HG03342 (cell line): Measurements from ENCODE around the gene ATP6V1A.
A peak's percentile ranks its signal among the peaks of the same experiment; 100 is the strongest.

ENCODE experiments used
- ATAC-seq: cut with Tn5 transposase; IDR thresholded peaks from one replicate; pipeline ENCODE4 v1.9.1; 2021; ENCODE audit warnings: mild to moderate bottlenecking, moderate library complexity; ENCODE audit not compliant: unreplicated experiment

The ATP6V1A gene

DNA sequence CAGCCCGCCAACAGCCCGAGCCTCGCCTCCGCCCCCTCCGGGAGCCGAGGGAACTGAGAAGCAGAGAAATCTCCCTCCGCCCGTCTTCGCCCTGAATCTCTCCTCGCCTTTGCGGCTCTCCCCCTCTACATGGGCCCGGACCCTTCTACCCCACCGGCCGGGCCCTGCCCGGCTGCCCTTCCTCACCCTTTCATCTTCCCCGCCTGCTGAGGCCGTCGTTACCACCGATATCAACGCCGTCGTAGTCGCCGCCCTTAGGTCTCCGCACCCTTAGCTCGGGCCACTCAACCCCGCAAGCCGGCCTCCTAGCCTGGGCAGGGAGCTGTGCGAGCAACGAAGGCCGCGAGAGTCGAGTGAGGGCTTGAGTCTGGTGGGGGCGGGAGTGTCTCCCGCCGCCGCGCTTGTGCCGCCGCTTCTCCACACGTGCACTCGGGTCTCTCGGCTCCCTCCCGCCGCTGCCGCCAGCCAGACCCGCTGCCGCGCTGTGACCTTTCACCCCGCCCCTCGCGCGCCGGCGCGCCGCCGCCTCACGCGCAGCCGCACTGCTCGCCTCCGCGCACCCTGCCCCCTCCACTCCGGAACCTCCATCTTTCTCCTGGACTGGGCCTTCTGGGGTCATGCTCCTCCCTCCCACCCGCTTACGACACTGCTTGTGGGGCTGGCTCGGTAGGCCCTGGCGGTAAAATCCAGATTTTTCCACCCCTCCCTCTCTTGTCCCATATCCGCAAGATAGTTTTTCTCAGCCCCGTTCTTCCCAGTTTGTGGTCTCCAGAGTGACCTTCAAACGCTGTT lies 883 bp upstream of the ATP6V1A start, which contains the start of gene NAA50:
TSS of gene NAA50 (minus strand) at position 494 of the 792 bp plus-strand sequence. CDS start at position 194, 300 bp downstream.
- ATAC-seq: peak; percentile 51

DNA sequence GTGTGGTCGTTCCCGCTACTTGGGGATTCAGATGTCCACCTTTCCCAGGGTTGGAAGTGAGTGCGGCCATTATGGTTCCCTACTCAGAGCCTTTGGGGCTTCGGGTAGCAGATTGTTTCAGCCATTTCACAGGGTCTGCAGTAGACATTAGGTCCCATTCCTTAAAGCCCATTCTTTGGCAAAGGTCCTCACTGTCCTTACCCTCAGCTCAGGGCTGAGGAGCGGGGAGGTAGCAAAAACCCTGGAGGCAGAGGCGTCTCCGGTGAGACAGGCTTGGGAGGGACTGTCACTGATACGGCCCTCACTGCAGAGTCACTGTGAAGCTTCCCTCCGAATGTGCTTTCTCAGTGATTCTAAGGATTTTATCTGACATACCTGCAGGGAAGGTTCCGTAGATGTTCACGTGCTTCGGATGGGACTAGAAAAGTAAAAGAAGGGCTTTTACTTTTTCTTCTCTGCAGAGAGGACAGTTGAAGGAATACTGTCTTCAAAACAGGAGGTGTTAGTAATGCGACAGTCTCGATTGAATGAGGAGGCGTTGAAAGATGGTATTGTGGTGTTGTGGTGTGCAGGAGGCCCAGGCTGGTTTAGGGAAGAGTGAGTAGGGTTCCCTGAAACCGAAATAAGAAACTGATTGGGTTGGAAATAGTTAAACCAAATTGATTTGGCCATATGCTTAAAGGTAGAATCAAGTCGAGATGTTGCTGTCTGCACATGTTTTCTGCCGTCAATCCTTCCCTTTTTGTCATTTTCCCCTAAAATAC lies 630 bp downstream of the ATP6V1A start:
- ATAC-seq: peak; percentile 3

DNA sequence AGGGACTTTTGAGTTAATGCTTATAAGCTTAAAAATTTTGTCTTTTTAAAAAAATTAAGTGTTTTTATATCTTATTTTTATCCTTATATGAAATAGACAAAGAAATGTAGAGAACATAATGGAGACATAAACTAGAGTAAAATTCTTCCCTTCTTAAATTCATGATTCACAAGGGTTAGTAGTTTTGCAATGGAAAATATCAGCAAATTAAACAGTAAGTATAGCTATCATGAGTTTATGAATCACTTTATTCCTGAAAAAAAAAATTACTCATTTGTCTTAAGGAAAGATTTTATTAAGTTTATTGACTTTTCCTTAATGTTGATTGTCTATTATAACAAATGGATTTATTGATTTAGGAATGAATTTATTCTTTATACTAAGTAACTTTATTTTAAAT lies 4.3 kb downstream of the ATP6V1A start:
- no peak for ATAC-seq

DNA sequence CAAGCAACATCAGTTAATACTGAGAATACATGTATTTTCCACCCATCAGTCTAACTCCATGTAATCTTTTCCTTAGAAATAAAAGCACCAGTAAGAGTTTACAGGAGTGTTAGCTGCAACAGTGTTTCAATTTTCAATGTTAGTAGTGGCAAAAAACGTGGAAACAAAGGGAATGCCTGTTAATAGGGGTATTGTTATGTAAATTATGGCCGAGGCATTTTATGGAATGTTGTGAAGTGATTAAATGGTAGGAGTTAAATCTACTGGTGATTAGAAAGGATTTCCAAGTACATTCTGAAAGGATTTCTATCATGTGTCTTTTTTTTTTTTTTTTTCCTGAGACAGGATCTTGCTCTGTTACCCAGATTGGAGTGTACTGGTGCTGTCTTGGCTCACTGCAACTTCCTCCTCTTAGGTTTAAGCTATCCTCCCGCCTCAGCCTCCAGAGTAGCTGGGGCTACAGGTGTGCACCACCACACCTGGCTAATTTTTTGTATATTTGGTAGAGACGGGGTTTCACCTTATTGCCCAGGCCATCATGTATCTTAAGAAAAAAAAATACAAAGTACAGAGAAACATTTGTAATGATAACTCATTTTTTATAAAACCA lies 6.6 kb downstream of the ATP6V1A start:
- ATAC-seq: no peak

DNA sequence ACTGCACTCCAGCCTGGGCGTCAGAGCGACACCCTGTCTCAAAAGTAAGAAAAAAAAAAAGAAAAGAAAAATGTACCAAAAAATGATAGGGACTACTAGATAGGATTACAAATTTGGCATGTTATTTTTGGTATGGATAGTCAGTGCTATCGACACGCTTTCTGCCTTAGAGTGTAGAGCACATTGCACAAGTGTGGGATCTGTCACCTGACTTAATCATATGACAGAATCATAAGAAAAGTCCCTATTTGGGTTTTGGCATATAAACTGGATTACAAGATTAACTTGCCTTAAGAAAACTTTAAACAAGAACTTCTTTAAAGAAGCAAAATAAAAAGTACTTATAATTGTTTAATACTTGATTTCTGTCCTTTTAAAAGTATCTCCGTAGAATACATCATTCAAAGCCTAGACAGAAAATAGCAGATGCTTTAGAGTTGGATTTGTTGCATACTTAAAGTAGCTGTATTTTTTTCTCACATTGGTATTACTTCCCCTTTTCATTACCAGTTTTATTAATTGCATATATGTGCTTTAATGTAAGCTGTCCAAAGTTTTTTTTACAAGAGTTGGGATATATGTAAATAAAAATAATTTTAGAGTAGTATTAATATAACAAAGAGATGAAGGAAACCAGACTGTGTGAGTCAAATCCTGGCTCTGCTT lies 7.8 kb downstream of the ATP6V1A start:
- peak; percentile 56 for ATAC-seq

DNA sequence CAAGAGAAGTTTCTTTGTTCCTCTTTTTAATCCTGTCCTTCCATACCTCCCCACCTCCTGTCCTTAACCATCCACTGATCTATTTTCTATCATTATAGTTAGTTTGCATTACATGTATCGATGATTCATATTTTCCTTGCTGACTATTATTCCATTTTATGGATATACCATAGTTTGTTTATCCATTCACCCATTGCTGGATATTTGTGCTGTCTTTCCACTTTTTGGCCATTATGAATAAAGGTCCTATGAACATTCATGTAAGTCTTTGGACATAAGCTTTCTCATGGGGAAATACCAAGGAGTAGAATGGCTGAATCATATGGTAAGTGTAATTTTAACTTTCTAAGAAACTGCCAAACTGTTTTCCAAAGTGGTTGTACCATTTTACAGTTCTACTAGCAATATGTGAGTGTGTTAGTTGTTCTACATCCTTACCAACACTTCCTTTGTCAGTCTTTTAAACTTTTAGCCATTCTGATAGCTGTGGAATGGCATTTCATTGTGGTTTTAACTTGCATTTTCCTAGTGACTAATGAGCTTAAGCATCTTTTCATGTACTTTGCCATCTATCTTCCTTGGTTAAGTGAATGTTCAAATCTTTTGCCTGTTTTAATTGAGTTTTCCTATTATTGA lies 11.7 kb downstream of the ATP6V1A start:
- ATAC-seq: no peak

DNA sequence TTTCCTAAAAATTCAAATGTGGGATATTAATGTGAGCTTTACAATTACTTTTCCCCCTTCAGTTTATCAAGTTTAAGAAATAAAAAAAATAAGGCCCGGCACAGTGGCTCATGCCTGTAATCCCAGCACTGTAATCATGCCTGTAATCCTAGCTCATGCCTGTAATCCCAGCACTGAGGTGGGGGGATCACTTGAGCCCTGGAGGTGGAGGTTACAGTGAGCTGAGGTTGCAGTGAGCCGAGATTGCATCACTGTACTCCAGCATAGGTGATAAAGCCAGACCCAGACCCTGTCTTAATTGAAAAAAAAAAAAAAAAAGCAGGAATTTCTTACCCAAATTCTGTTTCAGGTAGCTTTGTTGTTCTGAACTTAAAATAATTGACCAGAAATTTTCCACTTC lies 17.9 kb downstream of the ATP6V1A start:
- ATAC-seq: no peak

DNA sequence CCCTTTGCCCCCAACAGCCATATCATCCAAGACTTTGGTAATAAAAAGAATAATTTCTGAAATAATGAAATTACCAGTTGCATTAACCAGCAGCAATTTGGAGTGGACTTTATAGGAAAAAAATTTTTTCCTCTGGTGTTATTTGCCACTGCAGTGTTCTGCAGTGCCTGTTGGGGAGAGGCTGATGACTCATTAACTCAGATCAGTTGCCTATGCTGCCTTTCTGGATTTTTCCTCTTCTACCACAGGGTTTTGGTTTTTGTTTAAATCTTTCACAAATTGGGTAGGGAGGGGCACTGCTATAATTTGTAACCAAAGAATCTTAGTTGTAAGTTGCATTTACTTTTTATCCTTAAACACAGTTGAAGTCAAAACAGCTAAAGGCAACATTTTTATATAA lies 22.7 kb downstream of the ATP6V1A start:
- ATAC-seq: no peak

DNA sequence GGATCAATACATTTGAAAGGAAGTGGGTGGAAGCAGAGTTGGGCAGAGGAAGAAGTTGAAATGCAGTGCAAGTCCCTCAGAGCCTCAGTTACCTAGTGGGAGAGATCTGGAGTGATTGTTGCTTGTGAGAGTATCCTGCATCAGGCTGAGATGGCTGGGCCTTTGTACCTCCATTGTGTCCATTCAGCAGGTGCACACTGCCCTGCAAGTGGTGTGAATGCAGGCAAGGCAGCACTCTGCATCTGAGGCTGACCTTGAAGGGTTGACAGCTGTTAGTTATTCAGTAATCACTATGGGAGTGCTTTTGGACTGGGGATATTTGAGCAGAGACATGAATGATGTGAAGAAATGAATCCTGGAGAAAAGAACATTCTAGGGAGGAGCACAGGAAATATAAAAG lies 25.2 kb downstream of the ATP6V1A start:
- no peak for ATAC-seq

DNA sequence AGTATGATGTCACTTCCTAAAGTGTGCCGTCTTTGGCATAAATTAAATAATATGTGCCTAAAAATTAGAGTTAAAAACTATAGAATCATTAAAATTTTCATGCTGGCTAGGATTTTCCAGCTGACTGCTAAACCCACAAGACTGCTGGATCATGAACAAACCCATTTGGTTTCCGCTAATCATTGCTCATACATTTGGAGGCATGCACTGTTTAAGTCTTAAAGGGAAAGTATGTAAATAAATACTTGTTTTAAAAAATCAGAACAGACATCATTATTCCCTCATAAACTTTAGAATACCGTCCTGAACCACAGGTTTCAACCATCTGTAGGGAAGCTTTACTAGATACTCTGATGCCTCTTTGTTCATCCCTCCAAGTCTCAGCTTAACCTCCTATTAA lies 26.5 kb downstream of the ATP6V1A start:
- ATAC-seq: no peak

DNA sequence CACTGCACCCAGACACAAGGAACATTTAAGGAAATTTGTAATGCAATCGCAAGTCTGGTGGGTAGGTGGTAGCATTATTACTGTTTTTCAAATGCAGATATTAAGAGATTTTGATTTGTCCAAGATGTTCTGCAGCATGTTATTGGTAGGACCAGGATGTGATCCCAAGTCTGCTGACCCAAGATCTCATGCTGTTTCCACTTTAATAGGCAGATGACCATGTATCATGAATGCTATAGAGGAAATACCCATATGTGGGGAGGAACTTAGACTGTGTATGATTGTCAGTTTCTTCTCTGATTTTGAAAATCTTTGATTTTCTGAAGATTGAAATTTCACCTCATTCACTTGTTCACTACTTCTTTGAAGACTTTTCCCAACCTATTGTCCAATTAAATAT lies 28.7 kb downstream of the ATP6V1A start:
- no peak for ATAC-seq

DNA sequence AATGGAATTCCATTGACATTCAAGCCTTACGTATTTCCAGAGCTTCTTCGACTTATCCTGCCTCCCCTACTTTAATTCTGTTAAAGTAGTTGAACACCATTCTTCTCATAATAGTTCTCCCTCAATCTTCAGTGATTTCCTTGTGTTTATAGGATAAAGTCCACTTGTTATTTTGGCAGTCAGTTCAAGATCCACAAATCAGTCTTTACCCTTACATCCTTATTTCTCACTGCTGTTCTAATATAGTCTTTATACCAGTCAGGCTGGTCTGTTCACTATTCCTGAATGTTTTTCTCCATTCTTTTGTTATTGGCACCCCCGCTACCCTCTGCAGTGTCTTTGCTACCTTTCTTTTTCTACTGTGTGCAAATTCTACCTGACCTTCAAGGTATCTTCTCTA lies 29.7 kb downstream of the ATP6V1A start:
- ATAC-seq: no peak

DNA sequence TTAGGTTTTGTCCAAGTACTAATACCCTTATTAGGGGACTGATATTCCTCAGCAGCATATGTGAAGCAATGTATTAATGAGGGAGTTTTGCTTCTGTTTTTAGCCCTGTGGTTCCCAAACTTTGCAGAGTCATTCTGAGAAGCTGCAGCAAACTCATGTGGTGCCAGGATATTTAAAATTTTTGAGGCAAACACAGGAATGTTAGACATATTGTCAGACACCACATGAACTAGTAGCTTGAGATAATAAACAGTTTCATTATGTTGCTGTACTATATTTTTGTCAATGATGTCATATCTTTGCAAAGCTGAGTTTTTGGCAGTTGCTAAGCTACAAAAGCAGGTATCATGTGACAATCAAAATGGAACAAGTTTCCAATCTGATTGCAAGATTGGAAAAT lies 36.6 kb downstream of the ATP6V1A start:
- peak; percentile 88 for ATAC-seq

DNA sequence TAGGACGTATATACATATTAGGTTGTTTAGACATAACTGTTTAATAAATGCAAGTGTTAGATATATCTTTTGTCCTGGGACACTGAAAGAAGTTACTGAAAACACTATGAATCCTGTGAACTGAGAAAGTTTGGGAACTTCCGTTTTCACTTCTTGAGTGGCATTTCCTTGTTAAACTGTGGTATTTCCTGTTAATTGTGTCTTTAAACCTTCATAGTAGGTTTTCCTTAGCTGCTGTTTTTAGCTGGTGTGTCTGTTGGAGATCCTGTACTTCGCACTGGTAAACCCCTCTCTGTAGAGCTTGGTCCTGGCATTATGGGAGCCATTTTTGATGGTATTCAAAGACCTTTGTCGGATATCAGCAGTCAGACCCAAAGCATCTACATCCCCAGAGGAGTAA lies 37.1 kb downstream of the ATP6V1A start:
- ATAC-seq: no peak

DNA sequence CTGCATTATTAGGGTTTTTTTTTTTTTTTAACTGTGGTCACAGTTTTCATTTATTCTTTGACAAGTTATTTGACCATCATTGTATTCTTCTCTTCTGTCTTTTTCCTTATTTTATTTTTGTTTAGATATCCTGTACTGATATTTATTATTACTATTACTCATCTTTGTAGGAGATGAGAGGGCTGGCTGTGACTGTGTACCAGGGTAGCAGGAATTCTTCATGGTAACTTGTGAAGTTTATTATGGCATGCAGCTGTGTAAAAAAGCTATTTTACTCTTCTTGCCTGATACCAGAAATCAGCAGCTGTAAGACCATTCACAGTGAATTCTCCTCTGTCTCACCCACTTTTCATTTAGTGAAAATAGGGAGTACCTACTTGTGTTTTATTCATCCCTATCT lies 44.5 kb downstream of the ATP6V1A start:
- no peak for ATAC-seq

DNA sequence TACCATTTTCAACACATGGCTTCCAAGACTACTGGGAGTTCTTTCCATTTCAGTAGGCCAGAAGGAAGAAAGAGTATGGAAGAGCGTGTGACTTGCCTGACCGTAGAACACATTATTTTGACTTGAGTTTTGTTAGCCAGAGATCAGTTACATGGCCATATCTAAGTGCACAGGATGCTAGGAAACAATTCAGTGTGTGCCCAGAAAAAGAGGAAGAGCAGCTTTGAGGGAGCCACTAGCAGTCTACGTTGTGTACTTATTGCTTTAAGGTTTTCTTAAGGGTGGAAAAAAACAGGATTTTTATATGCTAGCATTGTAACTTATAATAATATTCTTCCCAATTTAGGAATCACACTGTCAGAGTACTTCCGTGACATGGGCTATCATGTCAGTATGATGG lies 47.7 kb downstream of the ATP6V1A start:
- ATAC-seq: no peak

DNA sequence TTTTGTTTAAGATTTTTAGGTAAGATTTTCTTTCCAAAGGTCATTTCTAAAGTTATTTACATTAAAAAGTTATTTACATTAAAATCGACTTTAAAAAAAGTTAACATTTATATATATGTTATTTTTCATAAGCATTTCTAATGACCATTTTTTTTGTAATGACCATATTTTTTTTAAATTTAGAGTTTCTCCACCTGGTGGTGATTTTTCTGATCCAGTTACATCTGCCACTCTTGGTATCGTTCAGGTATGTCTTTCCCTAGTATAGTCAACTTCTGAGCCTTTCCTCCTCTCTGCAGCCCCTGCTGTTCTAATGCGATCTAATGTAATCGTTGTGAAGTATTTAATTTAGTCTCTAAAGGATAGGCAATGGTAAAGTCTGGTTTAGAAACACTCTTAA lies 48.9 kb downstream of the ATP6V1A start:
- ATAC-seq: no peak

DNA sequence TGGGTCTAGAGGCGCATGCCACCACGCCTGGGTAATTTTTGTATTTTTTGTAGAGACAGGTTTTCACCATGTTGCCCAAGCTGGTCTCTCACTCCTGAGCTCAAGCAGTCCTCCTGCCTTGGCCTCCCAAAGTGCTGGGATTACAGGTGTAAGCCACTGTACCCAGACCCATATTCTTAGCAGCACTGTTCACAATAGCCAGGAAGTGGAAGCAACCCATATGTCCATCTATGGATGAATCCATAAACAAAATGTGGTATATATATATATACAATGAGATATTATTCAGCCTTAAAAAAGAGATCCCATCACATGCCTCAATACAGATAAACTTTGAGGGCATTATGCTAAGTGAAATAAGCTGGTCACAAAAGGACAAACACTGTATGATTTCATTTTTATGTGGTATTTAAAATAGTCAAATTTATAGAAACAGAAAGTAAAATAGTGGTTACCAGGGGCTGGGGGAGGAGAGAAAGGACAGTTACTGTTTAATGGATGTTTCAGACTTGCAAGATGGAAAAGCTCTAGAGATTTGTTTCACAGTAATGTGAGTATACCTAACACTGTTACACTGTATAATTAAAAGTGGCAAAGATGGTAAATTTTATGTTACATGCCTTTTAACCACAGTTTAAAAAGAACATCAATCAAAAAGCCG lies 56.1 kb downstream of the ATP6V1A start:
- ATAC-seq: peak; percentile 71

DNA sequence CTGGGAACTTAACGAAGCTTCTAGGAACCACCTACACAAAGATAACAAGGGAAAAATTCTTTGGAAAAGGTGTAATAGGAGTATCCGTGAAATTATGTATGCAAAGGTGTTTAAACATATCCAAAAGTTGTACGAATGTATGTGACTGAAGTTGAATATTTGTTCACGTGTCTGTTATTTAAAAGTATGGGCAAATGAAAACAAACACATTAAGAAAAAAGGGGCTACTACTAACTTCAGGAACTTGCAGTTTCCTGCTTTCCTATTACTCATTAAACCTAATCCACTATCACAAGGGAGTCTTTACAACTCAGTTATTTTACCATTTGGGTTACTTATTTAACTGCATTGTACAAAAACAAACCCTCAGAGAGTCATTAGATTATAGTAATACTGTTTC lies 57.8 kb downstream of the ATP6V1A start:
- ATAC-seq: no peak

DNA sequence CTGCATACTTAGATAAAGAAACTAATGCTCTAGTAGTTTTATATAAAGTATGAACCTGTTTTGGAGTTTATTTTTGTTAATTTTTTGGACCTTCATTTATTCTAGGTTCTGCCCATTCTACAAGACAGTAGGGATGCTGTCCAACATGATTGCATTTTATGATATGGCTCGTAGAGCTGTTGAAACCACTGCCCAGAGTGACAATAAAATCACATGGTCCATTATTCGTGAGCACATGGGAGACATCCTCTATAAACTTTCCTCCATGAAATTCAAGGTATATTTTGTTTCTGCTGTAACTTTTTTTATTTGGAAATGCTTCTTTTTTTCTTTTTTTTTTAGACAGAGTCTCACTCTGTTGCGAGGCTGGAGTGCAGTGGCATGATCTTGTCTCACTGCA lies 58.4 kb downstream of the ATP6V1A start:
- ATAC-seq: no peak
